Cardiac muscle cell (in vitro differentiated cells and primary cell): ENCODE data around the gene SPRED2. TPM values are rescaled to one million over a fixed set of nuclear protein-coding genes. Genes with fewer than 3 reads are reported as not detected.

ENCODE experiments used
- DNase-seq, 2 donors: peaks; one replicate each; pipeline versions ENCODE4 v3.0.0 to v3.0.0-alpha.2; 2010 to 2017; ENCODE audit warnings: low read depth in 1 of 2, low spot score in 1 of 2
- H3K27ac ChIP-seq: fragments of 200-600 bp; sonication (generic); 2 replicates; pipeline ENCODE4 v1.5.1; 2016
- H3K27me3 ChIP-seq: fragments of 200-600 bp; sonication (generic); 2 replicates; pipeline ENCODE4 v1.6.0; 2016; ENCODE audit warnings: control low read depth
- H3K36me3 ChIP-seq: fragments of 200-600 bp; sonication (generic); 2 replicates; pipeline ENCODE4 v1.5.1; 2016; ENCODE audit warnings: control low read depth
- H3K4me1 ChIP-seq: fragments of 200-600 bp; sonication (generic); 2 replicates; pipeline ENCODE4 v1.8.1; 2017; ENCODE audit warnings: low read depth, mild to moderate bottlenecking, mixed run types
- H3K4me3 ChIP-seq: fragments of 200-600 bp; sonication (generic); 2 replicates; pipeline ENCODE4 v1.5.1; 2016; ENCODE audit warnings: mild to moderate bottlenecking
- H3K9me3 ChIP-seq: fragments of 200-600 bp; sonication (generic); 2 replicates; pipeline ENCODE4 v1.5.1; 2017; ENCODE audit warnings: low read depth, mild to moderate bottlenecking, control low read depth
- CTCF ChIP-seq: IDR thresholded peaks from 2 replicates; pipeline ENCODE4 v1.5.1; 2012; ENCODE audit warnings: low read depth, mild to moderate bottlenecking, low read length
- polyA plus RNA-seq: library from polyadenylated mRNA; unstranded; fragments of >200 nt; fragmentation: Nextera tagmentation; extraction: Ambion mirVana; gene quantifications from 2 replicates; pipeline ENCODE4 v1.2.1, GENCODE V29; 2016
- total RNA-seq: library from RNA; depleted of rRNA; stranded (reverse); fragments of >200 nt; gene quantifications from 2 replicates; pipeline ENCODE4 v1.2.3, GENCODE V29; 2016

Gene SPRED2
- total and polyA plus RNA-seq, 2 experiments from 2014 or later, result 11.7 to 18.9 TPM

- H3K4me1 ChIP-seq, result no peaks in the 10 kb centered on the region
- H3K9me3 ChIP-seq, result no peaks in the 10 kb centered on the region
- no peak overlapping the region for H3K27ac ChIP-seq
- no peak for DNase-seq
- TF ChIP-seq CTCF, result no peak
- peaks cover 4% of the 10 kb centered on the region for H3K36me3 ChIP-seq
- no peaks in the 10 kb centered on the region for H3K27me3 ChIP-seq
- no peak overlapping the region for H3K4me3 ChIP-seq
Observed at GRCh38 chr2:65263986-65264385, 168.4 kb downstream of the SPRED2 start.

GRCh38 chr2:65263262-65263661, 169.1 kb downstream of the SPRED2 start:
- DNase-seq, result no peak
- Histone ChIP-seq H3K4me1 (no peaks in the 10 kb centered on the region), H3K27me3 (no peaks in the 10 kb centered on the region), H3K9me3 (no peaks in the 10 kb centered on the region), H3K36me3 (peaks cover 4% of the 10 kb centered on the region), H3K27ac (no peak overlapping the region), H3K4me3 (no peak overlapping the region)
- no peak for TF ChIP-seq CTCF

- DNase-seq, result no peak
- Histone ChIP-seq H3K27ac (no peak overlapping the region), H3K4me1 (no peaks in the 10 kb centered on the region), H3K27me3 (no peaks in the 10 kb centered on the region), H3K4me3 (no peak overlapping the region), H3K9me3 (no peaks in the 10 kb centered on the region), H3K36me3 (peaks cover 4% of the 10 kb centered on the region)
- no peak for TF ChIP-seq CTCF
Observed at GRCh38 chr2:65261676-65262075, 170.7 kb downstream of the SPRED2 start.

Other genes with a start within 250 kb of the SPRED2 start
- 27.1 and 29.5 TPM in 2 replicates for gene ACTR2, start 204.8 kb downstream of the SPRED2 start, total RNA-seq
- gene ACTR2, start 204.8 kb downstream of the SPRED2 start, polyA plus RNA-seq, result 39.3 and 62.9 TPM in 2 replicates